ENCODE results near the gene ST6GALNAC1. TPM values are rescaled to one million over a fixed set of nuclear protein-coding genes. Genes with fewer than 3 reads are reported as not detected.

ST6GALNAC1 gene
- total RNA-seq, 1 donor from 2014 or later: 16.6 TPM

GRCh38 chr17:76593384-76593826, 50.2 kb downstream of the ST6GALNAC1 start:
- TF ChIP-seq, protein P1, sequence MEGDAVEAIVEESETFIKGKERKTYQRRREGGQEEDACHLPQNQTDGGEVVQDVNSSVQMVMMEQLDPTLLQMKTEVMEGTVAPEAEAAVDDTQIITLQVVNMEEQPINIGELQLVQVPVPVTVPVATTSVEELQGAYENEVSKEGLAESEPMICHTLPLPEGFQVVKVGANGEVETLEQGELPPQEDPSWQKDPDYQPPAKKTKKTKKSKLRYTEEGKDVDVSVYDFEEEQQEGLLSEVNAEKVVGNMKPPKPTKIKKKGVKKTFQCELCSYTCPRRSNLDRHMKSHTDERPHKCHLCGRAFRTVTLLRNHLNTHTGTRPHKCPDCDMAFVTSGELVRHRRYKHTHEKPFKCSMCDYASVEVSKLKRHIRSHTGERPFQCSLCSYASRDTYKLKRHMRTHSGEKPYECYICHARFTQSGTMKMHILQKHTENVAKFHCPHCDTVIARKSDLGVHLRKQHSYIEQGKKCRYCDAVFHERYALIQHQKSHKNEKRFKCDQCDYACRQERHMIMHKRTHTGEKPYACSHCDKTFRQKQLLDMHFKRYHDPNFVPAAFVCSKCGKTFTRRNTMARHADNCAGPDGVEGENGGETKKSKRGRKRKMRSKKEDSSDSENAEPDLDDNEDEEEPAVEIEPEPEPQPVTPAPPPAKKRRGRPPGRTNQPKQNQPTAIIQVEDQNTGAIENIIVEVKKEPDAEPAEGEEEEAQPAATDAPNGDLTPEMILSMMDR (IDR thresholded peaks at IDR 0.05): no peak
- H3K27me3 ChIP-seq (ENCODE audit: low read depth): no peaks in the 10 kb centered on the region
- intact Hi-C loops (cut with DNase I): no loop called here
- ATAC-seq: no peak
- no peak overlapping the region for H3K4me3 ChIP-seq
- no peak overlapping the region for H3K27ac ChIP-seq
- no peaks in the 10 kb centered on the region for H3K9me3 ChIP-seq
- no peak for DNase-seq
- H3K4me1 ChIP-seq: peaks cover 8% of the 10 kb centered on the region
- no peaks in the 10 kb centered on the region for H3K36me3 ChIP-seq

DNA sequence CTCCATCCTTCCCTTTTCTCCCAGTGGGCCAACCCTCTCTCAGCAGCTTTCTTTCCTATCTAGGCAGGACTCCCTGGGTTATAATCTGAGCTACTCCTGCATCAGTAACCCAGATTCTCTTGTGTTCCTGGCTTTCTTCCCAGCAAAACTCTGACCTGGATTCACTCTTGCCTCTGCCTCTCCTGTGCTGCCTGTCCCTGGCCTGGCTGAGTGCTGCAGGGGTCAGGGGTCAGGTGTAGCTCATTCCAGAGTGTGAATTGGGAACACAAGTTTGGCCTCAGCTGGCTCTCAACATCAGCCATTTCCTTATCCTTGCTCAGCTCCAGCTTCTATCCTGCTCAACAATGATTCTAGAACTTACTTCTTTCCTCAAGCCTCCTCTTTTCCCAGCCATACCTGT, 55.4 kb downstream of the ST6GALNAC1 start:
- DNase-seq: no peak
- H3K36me3 ChIP-seq: no peaks in the 10 kb centered on the region
- TF ChIP-seq, protein P1 (IDR thresholded peaks at IDR 0.05): no peak
- H3K9me3 ChIP-seq: no peaks in the 10 kb centered on the region
- peaks cover 20% of the 10 kb centered on the region for H3K4me1 ChIP-seq
- no peak for ATAC-seq
- H3K27me3 ChIP-seq (ENCODE audit: low read depth): no peaks in the 10 kb centered on the region
- H3K4me3 ChIP-seq: no peak overlapping the region
- intact Hi-C loops (cut with DNase I): no loop called here
- H3K27ac ChIP-seq: no peak overlapping the region

GRCh38 chr17:76586741-76587487, 56.6 kb downstream of the ST6GALNAC1 start:
- H3K27me3 ChIP-seq (ENCODE audit: low read depth): no peaks in the 10 kb centered on the region
- intact Hi-C loops (cut with DNase I): no loop called here
- H3K4me3 ChIP-seq: no peak overlapping the region
- TF ChIP-seq, protein P1 (IDR thresholded peaks at IDR 0.05): no peak
- H3K4me1 ChIP-seq: peaks cover 20% of the 10 kb centered on the region
- H3K9me3 ChIP-seq: no peaks in the 10 kb centered on the region
- ATAC-seq: no peak
- no peak for DNase-seq
- no peak overlapping the region for H3K27ac ChIP-seq
- H3K36me3 ChIP-seq: no peaks in the 10 kb centered on the region

- peak; percentile 91 for DNase-seq
- TF ChIP-seq, protein P1 (IDR thresholded peaks at IDR 0.05): peak; percentile 57
- Histone ChIP-seq H3K36me3 (no peaks in the 10 kb centered on the region), H3K9me3 (no peaks in the 10 kb centered on the region), H3K4me1 (peaks cover 20% of the 10 kb centered on the region), H3K27me3 (ENCODE audit: low read depth) (no peaks in the 10 kb centered on the region), H3K27ac (peak within 1 kb of the TSS; percentile 90), H3K4me3 (peak within 1 kb of the TSS; percentile 80)
- peak; percentile 95 to 96 for ATAC-seq
- intact Hi-C loops (cut with DNase I): no loop called here
Observed at GRCh38 chr17:76585649-76586593, 57.6 kb downstream of the ST6GALNAC1 start, which contains the start of gene ST6GALNAC2. ST6GALNAC2 (minus strand) TSS chr17:76585860; CDS start chr17:76585808, 52 bp downstream.

GRCh38 chr17:76585033-76585648, 58.4 kb downstream of the ST6GALNAC1 start:
- H3K9me3 ChIP-seq: no peaks in the 10 kb centered on the region
- H3K4me1 ChIP-seq: peaks cover 20% of the 10 kb centered on the region
- intact Hi-C loops (cut with DNase I): no loop called here
- TF ChIP-seq, protein P1 (IDR thresholded peaks at IDR 0.05): no peak
- H3K36me3 ChIP-seq: no peaks in the 10 kb centered on the region
- H3K4me3 ChIP-seq: peak overlapping the region; percentile 80
- H3K27ac ChIP-seq: peak overlapping the region; percentile 90
- DNase-seq (peak; percentile 67), ATAC-seq (peak; percentile 50 to 70)
- no peaks in the 10 kb centered on the region for H3K27me3 ChIP-seq (ENCODE audit: low read depth)

All from lower lobe of right lung (tissue), 2 donors.